Body of pancreas (tissue), 4 donors: ENCODE results near the gene BACE2.

Source experiments
- POLR2A ChIP-seq, 3 donors: fragments of 450-650 bp; IDR thresholded peaks; one replicate each; pipeline ENCODE4 v1.6.1; 2016; ENCODE audit warnings: antibody characterized with exemption in 3 of 3, mild to moderate bottlenecking in 2 of 3
- TF ChIP-seq, protein P1 (sequence below), 7 experiments: fragments of 450-650 bp in 4 of 7; fragments of 200-600 bp in 3 of 7; sonication (generic) in 3 of 7; IDR thresholded peaks; one replicate each; pipeline ENCODE4 v1.5.1; 2016 to 2019; ENCODE audit warnings: antibody characterized with exemption in 7 of 7

DNA sequence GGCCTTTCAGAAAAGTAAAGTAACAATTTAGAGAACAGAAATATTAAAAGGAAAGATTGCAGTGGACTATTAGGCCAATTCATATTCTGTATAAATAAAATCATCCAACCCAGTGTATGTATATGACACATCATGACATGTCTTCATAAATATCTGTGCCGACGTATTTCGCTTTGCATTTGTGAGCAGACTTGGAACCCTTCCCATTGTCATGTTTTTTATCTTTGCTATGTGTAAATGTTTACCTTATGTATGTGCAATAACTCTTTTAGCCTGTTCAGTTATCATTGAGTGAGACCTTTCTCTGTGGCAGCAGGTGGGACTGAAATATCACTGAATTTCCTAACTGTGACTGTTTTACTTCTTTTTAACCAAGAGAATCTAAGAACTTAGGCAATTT is 90.7 kb downstream of the BACE2 start:
- TF ChIP-seq, protein P1, sequence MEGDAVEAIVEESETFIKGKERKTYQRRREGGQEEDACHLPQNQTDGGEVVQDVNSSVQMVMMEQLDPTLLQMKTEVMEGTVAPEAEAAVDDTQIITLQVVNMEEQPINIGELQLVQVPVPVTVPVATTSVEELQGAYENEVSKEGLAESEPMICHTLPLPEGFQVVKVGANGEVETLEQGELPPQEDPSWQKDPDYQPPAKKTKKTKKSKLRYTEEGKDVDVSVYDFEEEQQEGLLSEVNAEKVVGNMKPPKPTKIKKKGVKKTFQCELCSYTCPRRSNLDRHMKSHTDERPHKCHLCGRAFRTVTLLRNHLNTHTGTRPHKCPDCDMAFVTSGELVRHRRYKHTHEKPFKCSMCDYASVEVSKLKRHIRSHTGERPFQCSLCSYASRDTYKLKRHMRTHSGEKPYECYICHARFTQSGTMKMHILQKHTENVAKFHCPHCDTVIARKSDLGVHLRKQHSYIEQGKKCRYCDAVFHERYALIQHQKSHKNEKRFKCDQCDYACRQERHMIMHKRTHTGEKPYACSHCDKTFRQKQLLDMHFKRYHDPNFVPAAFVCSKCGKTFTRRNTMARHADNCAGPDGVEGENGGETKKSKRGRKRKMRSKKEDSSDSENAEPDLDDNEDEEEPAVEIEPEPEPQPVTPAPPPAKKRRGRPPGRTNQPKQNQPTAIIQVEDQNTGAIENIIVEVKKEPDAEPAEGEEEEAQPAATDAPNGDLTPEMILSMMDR (IDR thresholded peaks at IDR 0.05): no peak
- TF ChIP-seq POLR2A (IDR thresholded peaks at IDR 0.05): no peak
